Epithelial cell of alveolus of lung (primary cell): ENCODE measurements around the gene PLEKHA7. TPM values are rescaled to one million over a fixed set of nuclear protein-coding genes. Genes with fewer than 3 reads are reported as not detected.

ENCODE experiments used
- total RNA-seq: library from RNA; depleted of rRNA; stranded (reverse); fragments of >200 nt; gene quantifications from 2 replicates; pipeline ENCODE4 v1.2.1, GENCODE V29; 2015

Gene PLEKHA7
- total RNA-seq, result 1.1 and 1.7 TPM in 2 replicates

DNA sequence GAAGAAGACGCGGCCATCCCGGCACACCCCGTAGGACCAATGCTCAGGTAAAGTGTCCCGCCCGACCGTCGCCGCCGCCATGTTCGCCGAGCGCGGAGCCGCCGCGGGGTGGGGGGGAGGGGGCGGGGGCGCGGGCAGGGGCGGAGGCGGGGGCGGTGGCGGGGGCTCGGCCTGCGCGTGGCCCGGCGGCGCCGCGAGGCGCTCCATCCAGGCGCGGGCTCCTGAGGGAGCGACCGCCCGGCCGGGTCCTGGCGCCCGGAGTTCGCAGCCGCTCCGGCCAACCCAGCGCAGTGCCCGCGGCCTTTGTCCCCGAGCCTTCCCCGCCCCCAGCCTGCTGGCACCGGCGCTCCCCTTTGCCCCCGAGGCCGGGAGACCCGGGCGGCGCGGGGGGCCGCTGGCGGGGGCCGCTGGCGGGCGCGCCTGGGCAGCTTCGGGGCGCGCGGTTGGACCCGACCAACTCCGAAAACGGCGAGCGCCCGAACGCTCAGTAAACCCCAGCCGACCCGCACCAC, at the start of gene PLEKHA7:
Gene PLEKHA7, minus strand, starts transcription at position 94 of the 512 bp plus-strand sequence. Its CDS starts 13 bp downstream, at position 81.

GRCh38 chr11:16738193-16738946, 275.8 kb downstream of the PLEKHA7 start, which contains the start of gene C11orf58:
Gene C11orf58, plus strand, starts transcription at chr11:16738647. Its CDS starts 132 bp downstream, at chr11:16738779.

Other genes starting within 250 kb of the PLEKHA7 start
- gene RPS13, start 63.3 kb upstream of the PLEKHA7 start, total RNA-seq, result 1,941 and 2,003 TPM in 2 replicates
- 22.1 and 27.4 TPM in 2 replicates for gene PIK3C2A, start 193.6 kb upstream of the PLEKHA7 start, total RNA-seq